H1 (cell line): ENCODE data around the gene CAMTA1. TPM values are rescaled to one million over a fixed set of nuclear protein-coding genes. Genes with fewer than 3 reads are reported as not detected.

Source experiments
- CTCF ChIA-PET: fragments of 300-600 bp; sonication (Branson Sonifier 250); formaldehyde crosslinking; loops from one replicate; lab custom pipeline; 2021; ENCODE audit not compliant: partially characterized antibody; lab: Charles Lee
- POLR2A ChIA-PET: fragments of 300-600 bp; sonication (Branson Sonifier 250); formaldehyde crosslinking; loops from one replicate; lab custom pipeline; 2021; ENCODE audit warnings: inconsistent platforms; ENCODE audit not compliant: partially characterized antibody; lab: Charles Lee
- DNase-seq, 2 experiments: peaks; one replicate each; pipeline versions ENCODE4 v3.0.0 to v3.0.0-alpha.2; 2010 to 2022; ENCODE audit warnings: low spot score in 2 of 2, low read depth in 1 of 2, mixed read lengths in 1 of 2
- FAIRE-seq: peaks from 2 replicates; lab custom pipeline; 2011; peaks lifted over from hg19 to GRCh38; lab: Jason Lieb, UNC
- H2AFZ ChIP-seq: 2 replicates; pipeline ENCODE4 v1.8.1; 2012; ENCODE audit warnings: low read length, inconsistent platforms
- H2AK5ac ChIP-seq: 2 replicates; pipeline ENCODE4 v1.6.1; 2013; ENCODE audit warnings: low read depth, low read length
- H2BK120ac ChIP-seq: replicated peaks from 2 replicates; pipeline ENCODE3; 2013; ENCODE audit warnings: low read depth, low read length, inconsistent platforms
- H2BK12ac ChIP-seq: 2 replicates; pipeline ENCODE4 v1.6.1; 2013; ENCODE audit warnings: low read depth, low read length
- H2BK15ac ChIP-seq: 2 replicates; pipeline ENCODE4 v1.6.1; 2013; ENCODE audit warnings: low read length
- H2BK20ac ChIP-seq: 2 replicates; pipeline ENCODE4 v1.6.1; 2013; ENCODE audit warnings: low read length
- H2BK5ac ChIP-seq: 2 replicates; pipeline ENCODE4 v1.6.1; 2013; ENCODE audit warnings: low read depth, low read length
- H3K14ac ChIP-seq: 2 replicates; pipeline ENCODE4 v1.6.1; 2013; ENCODE audit warnings: inconsistent platforms; ENCODE audit not compliant: insufficient read length
- H3K18ac ChIP-seq: 2 replicates; pipeline ENCODE4 v1.6.1; 2013; ENCODE audit warnings: low read length; ENCODE audit errors: extremely low read depth
- H3K23ac ChIP-seq: 2 replicates; pipeline ENCODE4 v1.6.1; 2013; ENCODE audit warnings: inconsistent platforms; ENCODE audit not compliant: insufficient read length
- H3K23me2 ChIP-seq: 2 replicates; pipeline ENCODE4 v1.6.1; 2013; ENCODE audit warnings: low read depth, low read length
- H3K27ac ChIP-seq: 2 replicates; pipeline ENCODE4 v1.6.1; 2011; ENCODE audit warnings: low read depth, low read length, inconsistent platforms
- H3K27me3 ChIP-seq, 4 experiments: replicated peaks in 1 of 4; 1 replicate in 1 of 4; 2 replicates in 3 of 4; pipeline versions ENCODE4 v1.6.1 to v1.8.1; 2011 to 2013; ENCODE audit warnings: low read length in 3 of 4, mild to moderate bottlenecking in 3 of 4, inconsistent platforms in 2 of 4, mixed read lengths in 2 of 4, moderate library complexity in 1 of 4; ENCODE audit not compliant: control insufficient read depth in 3 of 4, insufficient read depth in 3 of 4; ENCODE audit errors: extremely low read depth in 1 of 4
- H3K36me3 ChIP-seq, 4 experiments: 2 replicates each; pipeline versions ENCODE4 v1.6.1 to v1.8.1; 2011 to 2013; ENCODE audit warnings: mild to moderate bottlenecking in 4 of 4, low read length in 3 of 4, moderate library complexity in 2 of 4, control low read depth in 1 of 4, inconsistent platforms in 1 of 4; ENCODE audit not compliant: insufficient read depth in 4 of 4, control insufficient read depth in 2 of 4
- H3K4ac ChIP-seq: replicated peaks from 2 replicates; pipeline ENCODE3; 2013; ENCODE audit warnings: low read length, low read depth, mixed read lengths, inconsistent platforms; ENCODE audit not compliant: insufficient read length
- H3K4me1 ChIP-seq, 4 experiments: replicated peaks in 1 of 4; 1 replicate in 1 of 4; 2 replicates in 3 of 4; pipeline versions ENCODE4 v1.6.1 to v1.8.1; 2011 to 2013; ENCODE audit warnings: low read length in 3 of 4, inconsistent platforms in 2 of 4, mixed read lengths in 1 of 4; ENCODE audit not compliant: insufficient read depth in 4 of 4, control insufficient read depth in 3 of 4
- H3K4me2 ChIP-seq, 2 experiments: 2 replicates each; pipeline versions ENCODE4 v1.6.1 to v1.8.1; 2011 to 2013; ENCODE audit warnings: low read depth in 2 of 2, low read length in 2 of 2, control low read depth in 1 of 2, inconsistent platforms in 1 of 2, mild to moderate bottlenecking in 1 of 2; ENCODE audit not compliant: insufficient read depth in 1 of 2
- H3K4me3 ChIP-seq, 4 experiments: fragments of 200-600, 300-600 bp in 1 of 4; sonication (generic), shearing (Covaris generic), sonication (Bioruptor Twin) in 1 of 4; 2 replicates each; pipeline versions ENCODE4 v1.5.1 to v1.8.1; 2011 to 2016; ENCODE audit warnings: low read length in 4 of 4, low read depth in 3 of 4, control low read depth in 2 of 4, inconsistent platforms in 2 of 4, mild to moderate bottlenecking in 2 of 4, mixed read lengths in 1 of 4, moderate library complexity in 1 of 4; ENCODE audit not compliant: insufficient read depth in 2 of 4; ENCODE audit errors: extremely low read depth in 1 of 4
- H3K56ac ChIP-seq: replicated peaks from 2 replicates; pipeline ENCODE3; 2013; ENCODE audit warnings: low read depth, mild to moderate bottlenecking, mixed read lengths, low read length, inconsistent platforms; ENCODE audit not compliant: insufficient read length
- H3K79me1 ChIP-seq: 2 replicates; pipeline ENCODE4 v1.6.1; 2013; ENCODE audit warnings: low read depth, low read length, control low read depth
- H3K79me2 ChIP-seq, 2 experiments: 2 replicates each; pipeline versions ENCODE4 v1.6.1 to v1.8.1; 2012 to 2013; ENCODE audit warnings: low read length in 2 of 2, mild to moderate bottlenecking in 2 of 2, inconsistent platforms in 1 of 2; ENCODE audit not compliant: insufficient read depth in 2 of 2, control insufficient read depth in 1 of 2
- H3K9ac ChIP-seq, 4 experiments: replicated peaks in 1 of 4; 1 replicate in 1 of 4; 2 replicates in 3 of 4; pipeline versions ENCODE4 v1.6.1 to v1.8.1; 2011 to 2013; ENCODE audit warnings: low read depth in 3 of 4, low read length in 3 of 4, control low read depth in 2 of 4, mild to moderate bottlenecking in 2 of 4, moderate library complexity in 2 of 4, inconsistent platforms in 1 of 4; ENCODE audit errors: extremely low read depth in 1 of 4
- H3K9me3 ChIP-seq, 2 experiments: 2 replicates each; pipeline versions ENCODE4 v1.6.1 to v1.8.1; 2012 to 2013; ENCODE audit warnings: mild to moderate bottlenecking in 2 of 2, moderate library complexity in 2 of 2, control low read depth in 1 of 2, inconsistent platforms in 1 of 2, low read depth in 1 of 2, low read length in 1 of 2, mixed read lengths in 1 of 2; ENCODE audit not compliant: insufficient read depth in 2 of 2
- H4K20me1 ChIP-seq, 2 experiments: replicated peaks in 1 of 2; 2 replicates each; pipeline versions ENCODE3 to v1.8.1; 2011 to 2013; ENCODE audit warnings: inconsistent platforms in 2 of 2, low read length in 2 of 2, mild to moderate bottlenecking in 1 of 2; ENCODE audit not compliant: insufficient read depth in 2 of 2, control insufficient read depth in 1 of 2
- H4K5ac ChIP-seq: 2 replicates; pipeline ENCODE4 v1.6.1; 2013; ENCODE audit warnings: low read length, low read depth, mixed read lengths, inconsistent platforms; ENCODE audit not compliant: insufficient read length
- H4K8ac ChIP-seq: 2 replicates; pipeline ENCODE4 v1.8.0; 2013; ENCODE audit warnings: mild to moderate bottlenecking, moderate library complexity, low read length, inconsistent platforms; ENCODE audit not compliant: insufficient read depth; ENCODE audit errors: extremely low read depth
- H4K91ac ChIP-seq: replicated peaks from 2 replicates; pipeline ENCODE3; 2013; ENCODE audit warnings: low read length, mixed read lengths, inconsistent platforms; ENCODE audit not compliant: insufficient read length
- ASH2L ChIP-seq: fragments of 200-600, 300-600 bp; sonication (generic); IDR thresholded peaks from one replicate; pipeline ENCODE4 v1.7.1; 2017; ENCODE audit warnings: low read length
- CEBPB ChIP-seq: IDR thresholded peaks from 2 replicates; pipeline ENCODE4 v1.6.1; 2012; ENCODE audit warnings: low read depth, low read length
- EGR1 ChIP-seq: IDR thresholded peaks from 2 replicates; pipeline ENCODE4 v1.6.1; 2011; ENCODE audit warnings: low read depth, low read length, borderline replicate concordance
- HDAC6 ChIP-seq: IDR thresholded peaks from one replicate; pipeline ENCODE4 v1.7.1; 2012; ENCODE audit warnings: low read depth, mild to moderate bottlenecking, inconsistent platforms, low read length, moderate library complexity
- KDM1A ChIP-seq: fragments of 200-600, 300-600 bp; sonication (generic); IDR thresholded peaks from 2 replicates; pipeline ENCODE4 v1.7.1; 2016; ENCODE audit warnings: mild to moderate bottlenecking, low read length, borderline replicate concordance
- KDM4A ChIP-seq: IDR thresholded peaks from one replicate; pipeline ENCODE4 v1.7.1; 2012; ENCODE audit warnings: low read depth, mild to moderate bottlenecking, moderate library complexity, low read length, inconsistent platforms; ENCODE audit not compliant: severe bottlenecking
- NRF1 ChIP-seq: IDR thresholded peaks from 2 replicates; pipeline ENCODE4 v1.6.1; 2011; ENCODE audit warnings: mild to moderate bottlenecking, low read depth, low read length, improper control_type of control experiment
- RXRA ChIP-seq: IDR thresholded peaks from 2 replicates; pipeline ENCODE4 v1.6.1; 2011; ENCODE audit warnings: low read depth, mild to moderate bottlenecking, low read length, moderate library complexity; ENCODE audit not compliant: insufficient read depth
- SIRT6 ChIP-seq: IDR thresholded peaks from one replicate; pipeline ENCODE4 v1.7.1; 2012; ENCODE audit warnings: low read length, inconsistent platforms
- TCF12 ChIP-seq: IDR thresholded peaks from 2 replicates; pipeline ENCODE4 v1.6.1; 2011; ENCODE audit warnings: low read depth, mild to moderate bottlenecking, low read length
- YY1 ChIP-seq: IDR thresholded peaks from 2 replicates; pipeline ENCODE4 v1.6.1; 2011; ENCODE audit warnings: low read depth, mild to moderate bottlenecking, low read length
- WGBS, 2 experiments: shearing (Covaris generic) in 1 of 2; methylation state at CpG; one replicate each; pipeline versions ENCODE4 v1.1.6 to v1.1.7; 2013 to 2015; ENCODE audit warnings: low lambda C conversion rate in 2 of 2, mixed read lengths in 2 of 2, inconsistent platforms in 1 of 2, low coverage in 1 of 2, missing lambda C conversion rate in 1 of 2; ENCODE audit not compliant: insufficient replicate concordance in 2 of 2, insufficient coverage in 1 of 2, insufficient read length in 1 of 2; ENCODE audit errors: extremely low coverage in 1 of 2, missing lambda C conversion rate in 1 of 2; 5-methylcytosine and 5-hydroxymethylcytosine counted together
- polyA plus RNA-seq, 7 experiments: library from polyadenylated mRNA; depleted of rRNA in 3 of 7; stranded (reverse) in 5 of 7; unstranded in 2 of 7; fragments of >200 nt in 5 of 7; fragments of 200-250 nt in 2 of 7; gene quantifications; 1 replicate in 5 of 7; 2 replicates in 1 of 7; 4 replicates in 1 of 7; pipeline versions ENCODE4 v1.2.1 to v1.2.3, GENCODE V29; 2011 to 2013; ENCODE audit warnings: missing spikeins in 2 of 7, mixed read lengths in 2 of 7
- total RNA-seq: library from RNA; stranded (reverse); fragmentation: NEBNext Ultra II Directional; extraction: Animal tissue kit (Norgen Biotek cat#: 25700); gene quantifications from 2 replicates; pipeline ENCODE4 v1.2.1, GENCODE V29; 2021
- TF ChIP-seq, protein P1 (sequence below), 3 experiments: IDR thresholded peaks; 1 replicate in 2 of 3; 2 replicates in 1 of 3; pipeline versions ENCODE4 v1.5.1 to v1.6.1; 2011; ENCODE audit warnings: low read length in 3 of 3, mild to moderate bottlenecking in 3 of 3, inconsistent platforms in 2 of 3, low read depth in 1 of 3, moderate library complexity in 1 of 3; ENCODE audit not compliant: insufficient read depth in 1 of 3; ENCODE audit errors: control extremely low read depth in 1 of 3

The CAMTA1 gene
- total and polyA plus RNA-seq, 2 of the 8 experiments (the other 6 are each of a cell fraction or from before 2014, with no cell fraction given) = 65.0 to 119 TPM

DNA sequence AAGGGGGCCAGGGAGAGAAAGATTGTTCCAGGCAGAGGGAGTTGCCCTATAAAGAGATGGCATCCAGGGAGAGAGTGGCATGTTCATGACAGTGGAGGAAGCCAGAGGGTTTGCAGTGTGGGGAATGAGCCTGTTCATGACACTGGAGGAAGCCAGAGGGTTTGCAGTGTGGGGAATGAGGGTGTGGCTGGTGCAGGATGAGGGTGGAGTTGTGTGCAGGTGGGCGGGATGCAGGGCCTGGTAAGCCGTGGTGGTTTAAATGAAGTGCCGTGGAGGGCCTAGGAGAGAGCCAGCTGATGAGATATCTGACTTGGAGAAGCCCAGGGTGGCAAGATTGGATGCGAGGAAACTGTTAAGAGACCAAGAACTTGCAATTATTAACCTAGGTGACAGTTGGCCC lies 131.8 kb downstream of the CAMTA1 start:
- no peaks in the 10 kb centered on the region; a peak in 1 of 7 replicates for H3K27me3 ChIP-seq
- H4K20me1 ChIP-seq = no peaks in the 10 kb centered on the region
- H3K4me2 ChIP-seq = no peak overlapping the region
- no peak overlapping the region for H3K4ac ChIP-seq
- FAIRE-seq (no peak), DNase-seq (no peak)
- H3K27ac ChIP-seq = no peak overlapping the region
- no peak overlapping the region for H2BK15ac ChIP-seq
- H3K79me1 ChIP-seq = no peaks in the 10 kb centered on the region
- H3K14ac ChIP-seq = no peak overlapping the region
- H3K9me3 ChIP-seq = peaks cover 3 to 6% of the 10 kb centered on the region in 2 experiments; a peak in 3 of 4 replicates
- no peak overlapping the region for H3K9ac ChIP-seq
- H4K8ac ChIP-seq = no peak overlapping the region
- H2BK12ac ChIP-seq = no peak overlapping the region
- H3K36me3 ChIP-seq = no peaks in the 10 kb centered on the region; a peak in 1 of 8 replicates
- ChIA-PET CTCF (interaction anchor here (1.3 to 2.1 kb wide), 2 partner anchors 11 to 12 kb away, joined by 5 read pairs; no protein-coding TSS in a partner anchor), POLR2A (interaction anchor here (0.8 to 2.5 kb wide), 4 partner anchors 8 to 38 kb away, joined by 3 to 8 read pairs (median 3); no protein-coding TSS in a partner anchor)
- H3K18ac ChIP-seq = no peak overlapping the region
- peaks cover under 1 to 11% (median 7%) of the 10 kb centered on the region in 4 experiments; a peak in 5 of 7 replicates for H3K4me1 ChIP-seq
- H2AFZ ChIP-seq = no peak overlapping the region
- no peaks in the 10 kb centered on the region for H3K23me2 ChIP-seq
- H3K4me3 ChIP-seq = no peak overlapping the region
- no peak overlapping the region for H2BK20ac ChIP-seq
- H3K79me2 ChIP-seq = no peaks in the 10 kb centered on the region
- no peak overlapping the region for H4K91ac ChIP-seq
- no peak overlapping the region for H3K56ac ChIP-seq
- no peak overlapping the region for H2AK5ac ChIP-seq
- no peak overlapping the region for H2BK5ac ChIP-seq
- 89% methylated on average over 4 of the region's 4 CpGs; no CpG with 5 or more reads in 1 of the 2 experiments for WGBS, 2 experiments
- H3K23ac ChIP-seq = no peak overlapping the region
- H2BK120ac ChIP-seq = no peak overlapping the region
- H4K5ac ChIP-seq = no peak overlapping the region
- TF ChIP-seq KDM1A (no peak), TCF12 (no peak), KDM4A (no peak), NRF1 (no peak), HDAC6 (no peak), RXRA (no peak), YY1 (no peak), SIRT6 (no peak), ASH2L (no peak), CEBPB (no peak), EGR1 (no peak)
- TF ChIP-seq, protein P1, sequence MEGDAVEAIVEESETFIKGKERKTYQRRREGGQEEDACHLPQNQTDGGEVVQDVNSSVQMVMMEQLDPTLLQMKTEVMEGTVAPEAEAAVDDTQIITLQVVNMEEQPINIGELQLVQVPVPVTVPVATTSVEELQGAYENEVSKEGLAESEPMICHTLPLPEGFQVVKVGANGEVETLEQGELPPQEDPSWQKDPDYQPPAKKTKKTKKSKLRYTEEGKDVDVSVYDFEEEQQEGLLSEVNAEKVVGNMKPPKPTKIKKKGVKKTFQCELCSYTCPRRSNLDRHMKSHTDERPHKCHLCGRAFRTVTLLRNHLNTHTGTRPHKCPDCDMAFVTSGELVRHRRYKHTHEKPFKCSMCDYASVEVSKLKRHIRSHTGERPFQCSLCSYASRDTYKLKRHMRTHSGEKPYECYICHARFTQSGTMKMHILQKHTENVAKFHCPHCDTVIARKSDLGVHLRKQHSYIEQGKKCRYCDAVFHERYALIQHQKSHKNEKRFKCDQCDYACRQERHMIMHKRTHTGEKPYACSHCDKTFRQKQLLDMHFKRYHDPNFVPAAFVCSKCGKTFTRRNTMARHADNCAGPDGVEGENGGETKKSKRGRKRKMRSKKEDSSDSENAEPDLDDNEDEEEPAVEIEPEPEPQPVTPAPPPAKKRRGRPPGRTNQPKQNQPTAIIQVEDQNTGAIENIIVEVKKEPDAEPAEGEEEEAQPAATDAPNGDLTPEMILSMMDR (IDR thresholded peaks at IDR 0.05; ENCODE audit: control extremely low read depth in 1 of 3, insufficient read depth in 1 of 3, low read depth in 1 of 3, low read length in 3 of 3) = no peak
